ENCODE results near the gene VAMP7.
A peak's percentile ranks its signal among the peaks of the same experiment; 100 is the strongest.
"Not testable (repeated sequence)": the region's sequence is repeated elsewhere in the genome, so short reads cannot be mapped to it uniquely, and the experiment has no call there.

VAMP7 gene, protein sequence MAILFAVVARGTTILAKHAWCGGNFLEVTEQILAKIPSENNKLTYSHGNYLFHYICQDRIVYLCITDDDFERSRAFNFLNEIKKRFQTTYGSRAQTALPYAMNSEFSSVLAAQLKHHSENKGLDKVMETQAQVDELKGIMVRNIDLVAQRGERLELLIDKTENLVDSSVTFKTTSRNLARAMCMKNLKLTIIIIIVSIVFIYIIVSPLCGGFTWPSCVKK

DNA sequence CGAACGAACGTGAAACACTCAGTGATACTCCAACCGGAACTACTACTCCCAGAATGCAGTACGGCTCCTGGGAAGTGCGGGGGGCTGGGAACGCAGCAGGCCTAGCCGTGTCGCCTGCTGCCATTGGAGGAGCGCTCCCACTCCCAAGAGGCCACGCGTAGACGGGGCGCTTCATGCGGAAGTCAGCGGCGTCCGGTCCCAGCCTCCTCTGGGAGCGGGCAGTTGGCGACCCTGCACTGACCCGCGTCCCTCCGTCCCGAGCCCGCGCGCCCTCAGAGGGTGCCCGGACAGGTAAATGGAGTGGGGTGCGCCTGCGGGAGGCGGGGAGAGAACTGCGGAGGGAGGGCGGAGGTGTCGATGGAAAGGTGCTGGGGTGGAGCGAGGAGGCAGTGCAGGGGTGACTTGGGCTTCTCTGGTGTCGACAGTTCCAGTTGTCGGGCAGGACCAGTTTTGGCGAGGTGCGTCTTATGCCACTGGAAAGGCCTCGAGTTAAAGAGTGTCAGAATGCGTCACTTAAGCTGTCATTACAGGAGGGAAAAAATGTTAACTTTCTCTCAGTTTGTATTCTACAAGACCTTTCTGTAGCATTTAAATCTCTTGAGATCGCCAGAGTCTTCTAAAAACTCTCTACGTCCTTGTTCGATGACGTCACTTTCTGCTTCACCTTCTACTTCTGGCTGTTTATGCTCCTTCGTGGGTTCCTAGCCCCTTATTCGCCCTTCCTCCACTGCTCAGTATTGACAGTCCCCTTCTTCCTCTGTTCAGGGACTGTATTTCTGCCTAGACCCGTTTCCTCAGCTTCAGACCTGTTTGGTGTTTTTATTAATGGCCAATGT is at the start of gene VAMP7:
Gene VAMP7, plus strand, starts transcription at position 188 of the 836 bp plus-strand sequence. CDS start 8,122 bp downstream, outside the sequence.
- peak; percentile 92 for FAIRE-seq
- DNase-seq (ENCODE audit: extremely low spot score, insufficient read length, low read depth) = peak; percentile 48

DNA sequence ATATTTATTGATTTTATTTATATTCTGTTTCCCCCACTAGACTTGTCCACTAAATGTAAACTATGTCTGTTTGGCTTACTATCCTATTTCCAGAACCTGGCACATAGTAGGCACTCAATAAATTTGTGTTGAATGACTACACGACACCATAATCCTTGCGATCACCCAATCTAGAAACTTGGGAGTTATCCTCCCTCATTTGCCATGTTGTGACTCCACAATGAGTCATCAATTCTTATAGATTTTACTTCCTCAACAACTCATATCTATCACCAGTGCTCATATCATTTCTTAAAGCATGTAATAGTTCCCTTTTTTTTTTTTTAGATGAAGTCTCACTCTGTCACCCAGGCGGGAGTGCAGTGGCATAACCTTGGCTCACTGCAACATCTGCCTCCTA is 39.9 kb upstream of the VAMP7 start:
- FAIRE-seq (no peak), DNase-seq (ENCODE audit: extremely low spot score, insufficient read length, low read depth) (no peak)

DNA sequence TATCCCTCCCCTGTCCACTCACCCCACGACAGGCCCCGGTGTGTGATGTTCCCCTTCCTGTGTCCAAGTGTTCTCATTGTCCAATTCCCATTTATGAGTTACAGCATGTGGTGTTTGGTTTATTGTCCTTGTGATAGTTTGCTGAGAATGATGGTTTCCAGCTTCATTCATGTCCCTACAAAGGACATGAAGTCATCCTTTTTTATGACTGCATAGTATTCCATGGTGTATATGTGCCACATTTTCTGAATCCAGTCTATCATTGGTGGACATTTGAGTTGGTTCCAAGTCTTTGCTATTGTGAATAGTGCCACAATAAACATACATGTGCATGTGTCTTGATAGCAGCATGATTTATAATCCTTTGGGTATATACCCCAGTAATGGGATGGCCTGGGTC is 29.4 kb upstream of the VAMP7 start:
- not testable (repeated sequence) for FAIRE-seq; DNase-seq (ENCODE audit: extremely low spot score, insufficient read length, low read depth)

DNA sequence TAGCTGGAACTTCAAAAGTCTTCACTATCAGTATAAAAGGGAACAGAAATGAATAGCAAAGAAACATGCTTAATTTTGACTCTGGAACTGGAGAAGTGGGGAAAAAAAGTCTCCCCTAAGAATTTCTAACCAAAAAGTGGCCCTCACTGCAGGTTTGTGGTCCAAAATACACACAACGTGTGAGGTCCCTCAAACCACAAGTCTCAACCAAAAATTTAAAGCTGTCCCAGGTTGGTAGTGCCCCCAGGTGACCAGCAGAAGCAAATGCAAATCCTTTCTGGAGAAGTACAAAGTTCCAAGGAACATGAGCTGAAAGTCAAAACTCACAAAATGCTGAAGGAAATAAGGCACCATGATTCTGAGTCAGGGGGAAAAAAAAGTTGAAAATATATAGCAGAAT is 23.6 kb upstream of the VAMP7 start:
- peak; percentile 65 for FAIRE-seq
- no peak for DNase-seq (ENCODE audit: extremely low spot score, insufficient read length, low read depth)

DNA sequence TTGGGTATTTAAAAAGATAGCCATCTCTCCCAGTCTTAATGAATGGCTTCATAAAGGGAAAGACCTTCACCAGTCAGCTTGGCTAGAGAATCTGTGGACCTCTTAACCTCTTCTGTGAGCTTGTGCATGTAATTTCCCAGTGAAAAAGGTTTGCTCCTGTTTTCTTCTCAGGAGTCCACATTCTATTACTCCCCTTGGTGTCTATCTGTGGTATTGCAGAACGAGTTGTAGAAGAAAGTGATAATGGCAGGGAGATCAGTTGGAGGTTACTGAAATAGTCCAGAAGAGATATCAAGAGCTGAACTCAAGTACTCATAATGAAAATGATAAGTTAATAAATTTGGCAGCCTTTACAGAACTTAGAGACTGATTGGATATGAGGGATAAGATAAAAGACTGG is 16.5 kb upstream of the VAMP7 start:
- FAIRE-seq = no peak
- DNase-seq (ENCODE audit: extremely low spot score, insufficient read length, low read depth) = no peak

DNA sequence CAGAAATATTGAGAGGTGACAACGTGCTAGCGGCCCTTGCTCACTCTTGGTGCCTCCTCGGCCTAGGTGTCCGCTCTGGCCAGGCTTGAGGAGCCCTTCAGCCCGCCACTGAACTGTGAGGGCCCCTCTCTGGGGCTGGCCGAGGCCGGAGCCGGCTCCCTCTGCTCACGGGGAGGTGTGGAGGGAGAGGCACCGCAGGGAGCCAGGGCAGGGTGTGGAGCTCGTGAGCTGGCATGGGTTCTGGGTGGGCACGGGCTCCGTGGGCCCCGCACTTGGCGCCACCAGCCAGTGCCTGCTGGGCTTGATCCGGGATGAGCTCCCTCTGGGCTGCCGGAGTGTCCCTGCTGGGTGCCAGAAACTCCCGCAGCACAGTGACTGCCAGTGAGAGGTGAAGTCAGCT is 16.0 kb upstream of the VAMP7 start:
- FAIRE-seq = no peak

DNA sequence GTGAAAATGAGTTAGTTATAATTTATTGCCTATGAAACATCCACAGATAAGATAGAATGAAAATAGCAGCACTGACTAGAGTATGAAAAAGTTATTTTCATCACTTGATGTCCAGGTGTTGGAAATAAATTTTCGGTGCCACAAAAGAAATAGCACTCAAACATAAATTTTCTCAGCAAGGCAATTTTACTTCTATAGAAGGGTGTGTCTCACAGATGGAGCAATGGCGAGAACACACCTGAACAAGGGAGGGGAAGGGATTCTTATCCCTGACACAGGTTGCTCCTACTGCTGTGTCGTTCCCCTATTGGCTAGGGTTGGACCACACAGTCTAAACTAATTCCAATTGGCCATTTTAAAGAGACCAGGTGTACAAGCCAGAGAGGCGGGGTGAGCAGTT is 13.3 kb upstream of the VAMP7 start:
- DNase-seq (ENCODE audit: extremely low spot score, insufficient read length, low read depth) (no peak), FAIRE-seq (no peak)

More for the DNA sequence above, 16.0 kb upstream of the VAMP7 start:
- DNase-seq (ENCODE audit: extremely low spot score, insufficient read length, low read depth) = no peak

DNA sequence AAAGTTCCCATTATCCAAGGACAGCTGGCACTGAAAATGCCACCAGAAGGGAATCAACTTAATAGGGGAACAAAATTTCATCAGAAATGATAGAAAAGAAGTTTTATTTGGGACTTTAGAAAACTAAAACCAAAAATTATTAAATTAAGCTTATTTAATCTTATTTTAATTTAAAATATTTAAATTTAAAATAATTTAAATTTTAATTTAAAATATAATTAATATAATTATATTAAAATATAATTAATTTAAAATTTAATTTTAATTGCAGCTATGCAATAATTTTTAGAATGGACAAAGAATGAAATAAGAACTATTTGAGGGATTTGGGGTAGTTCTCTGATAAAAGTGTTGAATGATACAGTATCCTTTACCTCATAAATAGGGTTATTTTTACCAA is 10.2 kb upstream of the VAMP7 start:
- FAIRE-seq = no peak
- no peak for DNase-seq (ENCODE audit: extremely low spot score, insufficient read length, low read depth)

DNA sequence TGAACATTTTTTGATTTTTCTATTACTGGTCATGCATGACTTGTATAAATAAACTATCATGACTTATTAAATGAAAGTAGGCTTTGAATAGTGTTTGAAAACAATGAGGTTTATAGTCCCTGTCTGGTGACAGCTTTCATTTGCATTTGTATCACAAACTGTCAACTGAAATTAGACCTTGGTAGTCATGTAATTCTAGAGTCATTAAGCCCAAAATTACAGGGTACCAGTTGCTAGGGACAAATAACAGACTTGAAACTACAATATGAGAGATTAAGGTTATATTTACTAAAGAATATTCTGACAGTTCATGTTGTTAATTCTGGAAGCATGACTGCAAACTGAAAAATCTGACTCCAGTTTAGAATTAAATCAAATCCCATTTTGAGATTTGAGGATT is 9.2 kb upstream of the VAMP7 start:
- DNase-seq (ENCODE audit: extremely low spot score, insufficient read length, low read depth) = no peak
- no peak for FAIRE-seq

DNA sequence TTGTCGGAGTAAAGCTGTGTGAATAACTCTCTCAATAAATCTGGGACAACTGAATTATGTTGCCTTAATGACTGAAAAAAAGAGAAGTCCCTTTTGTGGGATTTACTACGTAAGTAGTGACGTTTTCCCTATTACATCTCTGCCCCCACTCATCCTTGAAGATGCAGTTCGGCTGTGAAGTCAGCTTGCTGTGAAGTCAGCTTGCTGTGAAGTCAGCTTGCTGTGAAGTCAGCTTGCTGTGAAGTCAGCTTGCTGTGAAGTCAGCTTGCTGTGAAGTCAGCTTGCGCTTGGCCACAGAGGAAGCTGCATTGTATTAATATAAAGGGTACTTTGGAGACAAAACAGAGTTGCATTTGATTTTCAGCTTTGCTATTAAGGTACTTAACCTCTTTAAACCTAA is 8.0 kb upstream of the VAMP7 start:
- DNase-seq (ENCODE audit: extremely low spot score, insufficient read length, low read depth) = no peak
- no peak for FAIRE-seq

DNA sequence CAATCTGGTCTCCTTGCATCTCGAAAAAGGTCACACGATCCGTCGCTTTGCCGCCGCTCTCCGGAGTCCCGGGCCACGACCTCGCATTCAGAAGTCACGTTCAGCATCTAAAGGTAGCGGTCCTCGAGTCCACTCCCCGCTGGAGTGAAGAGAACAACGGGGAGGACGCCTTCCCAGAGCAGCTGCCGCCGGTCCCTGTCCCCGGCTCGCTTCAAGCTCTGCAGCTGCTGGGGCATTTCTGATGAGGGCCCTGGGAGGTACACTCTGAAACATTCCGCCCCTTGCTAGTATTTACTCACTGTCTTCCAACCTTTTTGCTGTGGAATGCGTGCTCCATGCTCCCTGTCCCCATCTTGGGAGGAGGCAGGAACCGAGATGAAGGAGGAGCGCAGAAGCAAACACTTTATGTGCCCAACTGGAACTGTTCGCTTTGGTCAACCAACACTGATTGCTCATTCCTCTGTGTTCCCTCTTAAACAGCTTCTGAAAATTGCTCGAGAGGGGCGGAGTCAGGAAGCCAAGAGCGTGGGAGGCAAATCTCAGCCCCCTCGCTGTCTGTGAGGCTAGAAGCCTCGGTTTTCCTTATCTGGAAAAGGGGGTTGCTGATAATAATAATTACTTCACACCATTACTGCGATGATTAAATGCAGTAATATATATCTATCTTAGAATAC is 6.4 kb upstream of the VAMP7 start:
- DNase-seq (ENCODE audit: extremely low spot score, insufficient read length, low read depth) = no peak
- FAIRE-seq = no peak

DNA sequence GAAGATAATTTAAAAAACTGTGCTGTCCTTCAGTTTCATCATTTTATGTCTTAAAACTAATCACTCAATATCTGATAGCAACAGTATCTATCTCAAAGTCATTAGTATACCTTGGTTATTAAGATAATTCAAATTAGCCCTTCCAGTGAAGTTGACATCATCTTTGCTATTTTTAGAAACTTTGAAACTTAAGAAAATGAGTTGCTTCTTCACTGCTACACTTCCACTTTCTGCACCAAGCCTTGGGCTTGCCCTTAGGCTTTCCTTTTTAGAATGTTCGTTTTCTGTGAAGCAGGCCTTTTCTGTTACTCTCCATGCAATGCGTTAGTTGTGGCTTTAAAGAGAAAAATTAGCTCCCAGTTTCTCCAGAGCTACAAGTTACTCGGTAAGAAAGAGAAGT is 4.4 kb upstream of the VAMP7 start:
- peak; percentile 52 for FAIRE-seq
- no peak for DNase-seq (ENCODE audit: extremely low spot score, insufficient read length, low read depth)

DNA sequence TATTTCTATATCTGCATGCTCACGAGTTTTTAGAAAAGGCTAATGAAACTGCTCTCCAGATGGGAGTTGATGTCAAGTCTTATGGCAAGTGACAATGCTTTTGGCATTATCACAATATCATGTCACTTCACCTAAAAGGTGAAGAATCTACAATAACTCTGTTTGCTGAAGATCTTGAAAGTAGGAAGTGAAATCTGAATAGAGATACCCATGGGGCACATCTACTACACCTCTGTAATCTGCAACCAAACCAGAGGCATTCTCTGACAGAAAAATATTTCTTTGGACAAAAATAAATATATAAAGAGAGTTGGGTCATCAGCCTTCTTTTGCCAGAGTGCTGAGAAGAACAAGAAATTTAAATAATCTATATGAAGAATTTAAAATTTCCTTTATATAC is 3.9 kb upstream of the VAMP7 start:
- FAIRE-seq (peak; percentile 29), DNase-seq (ENCODE audit: extremely low spot score, insufficient read length, low read depth) (no peak)

DNA sequence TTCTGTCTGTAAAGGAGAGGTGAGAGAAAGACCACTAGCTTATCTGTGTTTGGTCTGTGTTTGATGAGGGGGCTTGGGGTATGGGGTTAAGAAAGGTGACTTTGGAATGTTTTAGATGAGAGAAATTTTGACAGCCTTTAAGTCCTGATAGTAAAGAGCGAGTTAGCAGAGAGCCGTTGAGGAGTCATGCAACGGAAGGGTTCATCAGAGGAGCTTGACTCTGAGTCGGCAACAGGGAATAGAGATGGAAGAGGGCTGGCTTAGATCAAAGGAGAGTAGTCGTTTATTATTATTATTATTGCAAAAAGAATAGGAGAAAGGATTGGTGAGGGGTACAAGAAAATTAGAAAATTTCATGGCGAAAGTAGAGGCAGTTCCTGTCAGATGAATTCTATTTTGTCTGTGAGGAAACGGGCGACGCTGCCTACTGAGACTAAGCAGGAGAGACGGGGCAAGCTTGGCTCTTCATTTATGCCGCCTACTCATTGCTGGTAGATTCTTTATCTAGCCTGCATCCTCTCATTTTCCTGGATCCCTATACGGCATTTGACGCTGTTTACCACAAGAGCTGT is 473 bp upstream of the VAMP7 start:
- DNase-seq (ENCODE audit: extremely low spot score, insufficient read length, low read depth) (no peak), FAIRE-seq (no peak)

DNA sequence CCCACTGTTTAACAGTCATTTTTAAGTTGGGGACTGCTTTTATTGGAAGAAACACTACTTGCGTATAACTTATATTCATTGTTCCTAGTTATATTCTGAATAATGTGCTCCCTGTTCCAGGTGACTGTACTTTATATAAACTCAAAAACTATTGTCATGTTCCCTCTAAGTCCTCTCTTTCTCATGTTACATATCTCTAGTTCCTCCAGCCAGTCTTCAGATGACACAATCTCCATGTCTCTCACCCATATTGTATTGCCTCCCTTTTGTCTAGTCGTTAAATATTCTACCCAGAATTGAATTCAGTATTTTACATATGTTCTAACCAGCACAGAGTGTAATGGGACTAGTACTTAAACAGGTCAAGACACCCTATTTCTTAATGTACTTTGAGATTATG is 5.3 kb downstream of the VAMP7 start:
- FAIRE-seq = no peak
- DNase-seq (ENCODE audit: extremely low spot score, insufficient read length, low read depth) = no peak

DNA sequence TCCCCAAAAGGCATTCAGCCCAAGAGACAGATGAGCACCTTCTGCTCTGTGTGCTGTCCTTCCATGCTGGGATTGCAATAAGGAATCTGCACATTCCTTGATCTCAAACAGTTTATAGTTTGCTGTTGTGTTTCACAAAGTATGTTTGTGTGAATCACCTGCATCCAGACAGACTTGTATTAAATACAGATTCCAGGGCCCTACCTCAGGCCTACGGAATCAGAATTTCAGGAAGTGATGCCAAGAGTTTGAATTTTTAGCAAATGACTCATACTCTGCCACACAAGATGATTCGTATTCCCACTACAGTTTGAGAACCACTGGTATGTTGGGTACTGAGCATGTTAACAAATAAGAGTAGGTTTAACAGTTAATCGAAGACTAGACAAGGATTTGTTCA is 7.0 kb downstream of the VAMP7 start:
- no peak for FAIRE-seq
- no peak for DNase-seq (ENCODE audit: extremely low spot score, insufficient read length, low read depth)

DNA sequence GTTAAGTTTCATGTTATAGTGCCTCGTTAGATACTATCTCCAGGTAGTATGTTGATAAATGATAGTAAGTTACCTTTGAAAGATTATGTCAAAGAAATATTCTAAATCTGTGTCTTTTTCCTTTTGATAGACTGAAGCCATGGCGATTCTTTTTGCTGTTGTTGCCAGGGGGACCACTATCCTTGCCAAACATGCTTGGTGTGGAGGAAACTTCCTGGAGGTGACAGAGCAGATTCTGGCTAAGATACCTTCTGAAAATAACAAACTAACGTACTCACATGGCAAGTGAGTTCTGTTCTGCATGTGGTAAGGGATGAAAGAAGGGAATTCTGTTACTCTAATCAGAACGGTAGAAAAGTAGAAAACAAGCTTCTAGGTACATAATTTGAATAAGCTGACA is 8.2 kb downstream of the VAMP7 start:
- FAIRE-seq (no peak), DNase-seq (ENCODE audit: extremely low spot score, insufficient read length, low read depth) (no peak)

DNA sequence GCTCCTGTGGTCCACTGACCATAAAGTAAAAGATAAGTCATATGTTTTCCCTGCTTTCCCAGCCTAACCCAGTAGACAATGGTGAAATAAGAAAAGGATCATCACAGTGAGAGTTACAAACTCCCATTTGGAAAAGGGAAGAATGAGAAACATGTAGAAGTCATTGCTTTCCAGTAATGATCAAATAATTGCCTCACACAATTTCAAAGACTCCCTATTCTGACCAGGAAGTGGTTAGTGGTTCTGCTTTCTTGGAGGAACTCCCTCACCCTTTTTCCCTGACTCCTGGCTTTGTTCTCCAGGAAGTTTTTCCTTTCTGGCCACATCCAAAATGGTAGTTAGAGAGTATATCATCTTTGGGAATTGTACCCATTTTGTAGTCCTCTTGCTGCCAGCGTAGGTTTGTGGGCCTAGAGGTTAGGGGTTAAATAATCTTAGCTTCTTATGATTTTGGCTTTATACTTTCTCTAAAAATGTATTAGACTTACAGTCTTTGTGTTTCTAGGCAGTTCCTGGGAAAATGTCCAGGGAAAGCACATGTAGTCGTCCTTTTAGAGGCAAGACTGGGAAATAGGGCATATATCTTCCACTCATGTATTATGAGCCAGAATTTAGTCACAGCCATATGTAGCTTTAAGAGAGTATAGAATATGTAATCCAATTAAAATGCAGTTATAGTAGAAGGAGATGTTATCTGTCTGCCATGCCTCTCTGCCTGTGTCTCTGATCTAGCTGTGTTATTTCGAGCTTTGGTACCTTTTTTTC is 10.5 kb downstream of the VAMP7 start:
- no peak for FAIRE-seq

DNA sequence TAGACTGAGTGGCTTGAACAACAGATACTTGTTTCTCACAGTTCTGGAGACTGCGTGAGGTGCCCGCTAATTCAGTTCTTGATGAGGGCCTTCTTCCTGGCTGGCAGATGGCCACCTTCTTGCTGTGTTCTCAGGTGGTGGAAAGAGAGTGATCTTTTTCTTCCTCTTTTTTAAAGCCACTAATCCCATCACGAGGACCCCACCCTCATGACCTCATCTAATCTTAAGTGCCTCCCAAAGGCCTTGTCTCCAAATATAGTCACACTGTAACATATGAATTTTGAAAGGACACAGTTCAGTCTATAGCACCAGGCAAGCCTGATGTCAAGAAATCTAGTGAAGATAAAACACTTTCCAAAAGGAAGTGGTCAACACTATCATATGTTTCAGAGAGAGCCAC is 12.4 kb downstream of the VAMP7 start:
- DNase-seq (ENCODE audit: extremely low spot score, insufficient read length, low read depth) = no peak
- FAIRE-seq = no peak

More for the DNA sequence above, 10.5 kb downstream of the VAMP7 start:
- no peak for DNase-seq (ENCODE audit: extremely low spot score, insufficient read length, low read depth)

DNA sequence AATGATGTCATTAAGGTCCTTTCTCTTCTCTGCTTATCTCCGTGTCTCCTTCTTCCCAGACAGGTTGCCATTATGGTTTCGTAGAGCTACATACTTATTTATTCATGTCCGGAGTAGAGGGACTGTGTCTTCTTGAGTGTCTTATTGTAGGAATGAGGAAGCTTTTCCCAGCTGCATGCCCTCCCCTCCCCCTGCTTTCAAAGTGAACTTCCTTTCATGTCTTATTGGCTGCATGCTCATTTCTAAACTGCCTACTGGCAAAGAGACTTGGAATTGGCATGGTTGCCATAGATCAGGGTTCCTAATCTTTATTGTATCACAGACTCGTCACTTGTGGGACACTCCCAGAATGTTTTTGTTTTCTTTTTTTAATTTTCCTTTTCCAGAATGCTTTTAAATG is 15.4 kb downstream of the VAMP7 start:
- DNase-seq (ENCODE audit: extremely low spot score, insufficient read length, low read depth) (no peak), FAIRE-seq (no peak)

All from GM18507 (cell line).